Endodermal cell (in vitro differentiated cells): Measurements from ENCODE around the gene PLEKHS1. TPM values are rescaled to one million over a fixed set of nuclear protein-coding genes. Genes with fewer than 3 reads are reported as not detected.

Experiments used
- DNase-seq: peaks from one replicate; pipeline ENCODE4 v3.0.0-alpha.2; 2017
- H3K27ac ChIP-seq: 2 replicates; pipeline ENCODE4 v1.5.1; 2013; ENCODE audit warnings: mild to moderate bottlenecking, low read depth, low read length, moderate library complexity
- H3K27me3 ChIP-seq: 2 replicates; pipeline ENCODE4 v1.6.1; 2013; ENCODE audit warnings: mild to moderate bottlenecking, low read length, moderate library complexity; ENCODE audit not compliant: insufficient read depth, control insufficient read depth, poor library complexity, severe bottlenecking
- H3K36me3 ChIP-seq: 2 replicates; pipeline ENCODE4 v1.7.0; 2013; ENCODE audit warnings: mild to moderate bottlenecking, low read length, moderate library complexity; ENCODE audit not compliant: control insufficient read depth, insufficient read depth
- H3K4me1 ChIP-seq: one replicate; pipeline ENCODE4 v1.7.0; 2013; ENCODE audit warnings: low read length; ENCODE audit not compliant: control insufficient read depth, insufficient read depth
- H3K4me3 ChIP-seq: 2 replicates; pipeline ENCODE4 v1.5.1; 2013; ENCODE audit warnings: mild to moderate bottlenecking, low read length, moderate library complexity
- H3K9ac ChIP-seq: 2 replicates; pipeline ENCODE4 v1.6.1; 2013; ENCODE audit warnings: mild to moderate bottlenecking, low read length, moderate library complexity; ENCODE audit not compliant: poor library complexity, severe bottlenecking; ENCODE audit errors: extremely low read depth
- H3K9me3 ChIP-seq: 2 replicates; pipeline ENCODE4 v1.6.1; 2013; ENCODE audit warnings: mild to moderate bottlenecking, low read length, moderate library complexity; ENCODE audit not compliant: control insufficient read depth
- H3K27ac Mint-ChIP-seq: 2 replicates; pipeline ENCODE4 v1.8.0; 2020; ENCODE audit warnings: mixed read lengths
- H3K27me3 Mint-ChIP-seq: 2 replicates; pipeline ENCODE4 v1.8.0; 2021; ENCODE audit warnings: mild to moderate bottlenecking, mixed read lengths; ENCODE audit not compliant: insufficient read depth
- H3K36me3 Mint-ChIP-seq: 2 replicates; pipeline ENCODE4 v1.8.0; 2020; ENCODE audit warnings: low read depth, mixed read lengths
- H3K4me1 Mint-ChIP-seq: 2 replicates; pipeline ENCODE4 v1.8.0; 2020; ENCODE audit warnings: mixed read lengths
- H3K4me3 Mint-ChIP-seq: 2 replicates; pipeline ENCODE4 v1.8.0; 2020; ENCODE audit warnings: mild to moderate bottlenecking, moderate library complexity, mixed read lengths
- H3K9me3 Mint-ChIP-seq: 2 replicates; pipeline ENCODE4 v1.8.0; 2020; ENCODE audit warnings: mild to moderate bottlenecking, mixed read lengths
- CTCF ChIP-seq: fragments of 200-600 bp; sonication (generic); conservative IDR thresholded peaks from 2 replicates; pipeline ENCODE4 v1.5.0; 2021; ENCODE audit warnings: antibody characterized with exemption, mild to moderate bottlenecking
- WGBS, 2 experiments: methylation state at CpG; one replicate each; pipeline versions ENCODE4 v1.1.5 to v1.1.7; 2013; ENCODE audit warnings: missing lambda C conversion rate in 2 of 2, mixed read lengths in 1 of 2; ENCODE audit not compliant: insufficient coverage in 1 of 2, insufficient read length in 1 of 2; 5-methylcytosine and 5-hydroxymethylcytosine counted together
- total RNA-seq, 2 donors: library from RNA; stranded (reverse); fragmentation: NEBNext Ultra II Directional in 1 of 2; extraction: Animal tissue kit (Norgen Biotek cat#: 25700) in 1 of 2; gene quantifications; 2 replicates in 1 of 2; 3 replicates in 1 of 2; pipeline ENCODE4 v1.2.1, GENCODE V29; 2021

The PLEKHS1 gene
- total RNA-seq, 2 donors from 2014 or later = not detected

GRCh38 chr10:113739031-113739430, 12.5 kb upstream of the PLEKHS1 start:
- no peaks in the 10 kb centered on the region for H3K4me1 ChIP-seq
- no peaks in the 10 kb centered on the region for H3K27me3 ChIP-seq
- no peaks in the 10 kb centered on the region for H3K36me3 ChIP-seq
- H3K9me3 ChIP-seq = no peaks in the 10 kb centered on the region
- WGBS, 2 experiments = 89% methylated on average over 2 of the region's 4 CpGs; no CpG with 5 or more reads in 1 of the 2 experiments
- Mint-ChIP-seq H3K9me3 (peaks cover 3% of the 10 kb centered on the region), H3K4me3 (no peak overlapping the region), H3K36me3 (no peaks in the 10 kb centered on the region), H3K4me1 (peaks cover 14% of the 10 kb centered on the region), H3K27ac (no peak overlapping the region), H3K27me3 (peaks cover 6% of the 10 kb centered on the region)
- H3K4me3 ChIP-seq = no peak overlapping the region
- no peak for TF ChIP-seq CTCF
- no peak for DNase-seq
- no peak overlapping the region for H3K27ac ChIP-seq
- no peak overlapping the region for H3K9ac ChIP-seq

- DNase-seq = no peak
- H3K9me3 Mint-ChIP-seq = peaks cover 3% of the 10 kb centered on the region
- Histone ChIP-seq H3K9ac (no peak overlapping the region), H3K36me3 (no peaks in the 10 kb centered on the region), H3K4me1 (no peaks in the 10 kb centered on the region), H3K27me3 (no peaks in the 10 kb centered on the region), H3K9me3 (no peaks in the 10 kb centered on the region), H3K4me3 (no peak overlapping the region), H3K27ac (no peak overlapping the region)
- TF ChIP-seq CTCF = no peak
- no peaks in the 10 kb centered on the region for H3K36me3 Mint-ChIP-seq
- H3K27me3 Mint-ChIP-seq = peaks cover 11% of the 10 kb centered on the region
- peaks cover 14% of the 10 kb centered on the region for H3K4me1 Mint-ChIP-seq
- no peak overlapping the region for H3K4me3 Mint-ChIP-seq
- WGBS, 2 experiments = 89% methylated on average over 1 to 3 of the region's 3 CpGs
- H3K27ac Mint-ChIP-seq = no peak overlapping the region
Observed at GRCh38 chr10:113739577-113739976, 11.9 kb upstream of the PLEKHS1 start.

GRCh38 chr10:113740850-113741249, 10.6 kb upstream of the PLEKHS1 start:
- DNase-seq = no peak
- no peaks in the 10 kb centered on the region for H3K36me3 ChIP-seq
- Mint-ChIP-seq H3K27me3 (peaks cover 11% of the 10 kb centered on the region), H3K4me1 (peaks cover 13% of the 10 kb centered on the region), H3K27ac (no peak overlapping the region), H3K36me3 (no peaks in the 10 kb centered on the region), H3K4me3 (no peak overlapping the region), H3K9me3 (peaks cover 3% of the 10 kb centered on the region)
- H3K4me1 ChIP-seq = no peaks in the 10 kb centered on the region
- 96 to 100% methylated on average over 3 of the region's 3 CpGs for WGBS, 2 experiments
- no peak overlapping the region for H3K9ac ChIP-seq
- H3K27ac ChIP-seq = no peak overlapping the region
- no peak overlapping the region for H3K4me3 ChIP-seq
- no peaks in the 10 kb centered on the region for H3K9me3 ChIP-seq
- H3K27me3 ChIP-seq = no peaks in the 10 kb centered on the region
- TF ChIP-seq CTCF = no peak
